Stimulated activated CD4-positive, alpha-beta T cell treated with anti-CD3 and anti-CD28 coated beads, Interleukin-15, amount 100 ng/mL, for 1 hour (primary cell): ENCODE results near the gene C11orf54.
"Not testable (repeated sequence)": the region's sequence is repeated elsewhere in the genome, so short reads cannot be mapped to it uniquely, and the experiment has no call there.

ENCODE experiments used
- DNase-seq, 2 donors: peaks; one replicate each; pipeline ENCODE4 v3.0.0-alpha.2; 2020; ENCODE audit warnings: low read depth in 1 of 2, low spot score in 1 of 2

The C11orf54 gene

DNA sequence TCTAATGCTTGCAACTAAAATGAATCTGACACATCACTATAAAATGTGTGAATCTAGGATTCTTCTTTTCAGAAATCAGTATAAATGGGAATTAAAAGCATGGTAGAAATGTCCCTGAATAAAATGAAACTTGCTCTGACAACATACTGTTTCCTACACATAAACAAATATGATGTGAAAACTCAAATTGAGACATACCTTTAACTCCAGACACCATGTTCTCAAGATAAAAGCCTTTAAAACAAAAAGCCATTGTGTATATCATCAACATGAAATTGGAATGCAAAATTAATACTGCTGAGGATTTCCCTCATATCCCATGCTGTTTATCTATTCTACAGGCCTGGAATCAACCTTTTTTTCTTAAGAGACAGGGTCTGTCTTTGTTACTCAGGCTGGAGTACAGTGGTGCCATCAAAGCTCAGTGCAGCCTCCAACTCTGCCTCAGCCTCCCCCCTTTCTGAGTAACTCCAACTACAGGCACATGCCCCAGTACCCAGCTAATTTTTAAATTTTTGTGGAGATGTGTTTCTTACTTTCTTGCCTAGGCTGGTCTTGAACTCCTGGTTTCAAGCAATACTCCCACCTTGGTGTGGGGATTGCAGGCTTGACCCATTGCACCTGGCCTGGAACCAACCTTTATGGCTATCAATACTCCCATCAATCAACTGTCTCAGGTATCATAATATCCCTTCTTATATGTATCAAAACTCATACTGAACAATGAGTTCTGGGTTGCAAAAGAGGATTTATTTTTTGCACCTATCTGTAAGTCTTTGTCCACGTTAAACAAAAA, 6.8 kb upstream of the C11orf54 start:
- DNase-seq: no peak

DNA sequence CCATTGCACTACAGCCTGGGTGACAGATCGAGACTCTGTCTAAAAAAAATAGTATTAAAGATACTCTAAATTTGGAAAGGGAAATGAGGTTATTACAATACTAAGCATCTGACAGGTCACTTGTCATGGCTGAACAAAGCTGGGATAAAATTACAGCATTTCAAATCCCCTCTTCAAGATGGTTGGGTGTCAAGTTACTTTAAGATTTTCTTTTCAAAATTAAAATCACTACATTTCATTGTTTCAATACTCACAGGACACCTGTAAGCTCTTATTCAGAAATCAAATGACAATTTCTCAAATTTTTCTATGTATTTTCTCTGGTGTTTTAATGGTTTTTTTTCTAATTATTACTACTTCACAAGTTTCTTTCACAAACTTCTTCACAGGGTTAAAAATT, 5.8 kb upstream of the C11orf54 start:
- no peak for DNase-seq

- DNase-seq: no peak
Measured at GRCh38 chr11:93736129-93736528, 5.3 kb upstream of the C11orf54 start.

DNA sequence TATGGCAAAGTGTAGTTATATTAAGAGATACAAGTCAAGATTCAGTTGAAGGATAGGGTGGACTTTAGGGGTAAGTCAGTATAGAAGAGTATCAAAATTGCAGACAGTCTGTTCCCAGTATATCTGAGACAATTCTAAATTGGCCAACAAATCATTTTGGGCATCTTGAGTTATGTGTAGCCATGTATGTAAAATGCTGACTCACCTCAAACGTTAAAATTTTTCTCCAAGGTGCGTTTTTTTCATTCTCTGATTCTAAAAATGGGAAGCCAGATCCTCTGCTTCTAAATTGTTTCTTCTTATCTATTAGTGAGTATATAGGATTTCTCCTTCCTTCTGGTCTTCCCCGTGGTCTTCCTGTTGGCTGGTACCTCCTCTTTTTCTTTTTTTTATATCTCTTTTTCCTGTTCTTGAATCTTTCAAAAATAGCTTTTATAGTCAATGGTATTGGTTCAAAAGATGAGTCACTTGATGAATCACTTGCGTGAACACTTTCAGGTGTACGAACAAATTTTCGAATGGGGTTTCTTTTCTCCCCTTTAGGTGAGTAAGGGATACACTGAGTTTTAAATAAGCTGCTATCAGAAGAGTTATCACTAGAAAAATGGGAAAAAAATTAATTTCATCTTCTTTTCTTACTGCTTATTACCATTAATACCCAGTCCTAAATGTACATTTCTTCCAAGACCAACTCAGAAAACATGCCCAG, 3.4 kb upstream of the C11orf54 start:
- DNase-seq: no peak

- DNase-seq: no peak
Measured at GRCh38 chr11:93738647-93739081, 2.8 kb upstream of the C11orf54 start.

- DNase-seq: peak in 1 of 2 donors; percentile 15
Measured at GRCh38 chr11:93740031-93740729, 1.3 kb upstream of the C11orf54 start.

GRCh38 chr11:93740730-93741093, 760 bp upstream of the C11orf54 start:
- peak in 1 of 2 donors; percentile 50 for DNase-seq

GRCh38 chr11:93741882-93742226, 382 bp downstream of the C11orf54 start:
- DNase-seq: no peak

GRCh38 chr11:93743291-93743690, 1.8 kb downstream of the C11orf54 start:
- no peak for DNase-seq

GRCh38 chr11:93744669-93745004, 3.2 kb downstream of the C11orf54 start:
- no peak for DNase-seq

- not testable (repeated sequence) for DNase-seq
Measured at GRCh38 chr11:93745005-93745755, 3.7 kb downstream of the C11orf54 start.

DNA sequence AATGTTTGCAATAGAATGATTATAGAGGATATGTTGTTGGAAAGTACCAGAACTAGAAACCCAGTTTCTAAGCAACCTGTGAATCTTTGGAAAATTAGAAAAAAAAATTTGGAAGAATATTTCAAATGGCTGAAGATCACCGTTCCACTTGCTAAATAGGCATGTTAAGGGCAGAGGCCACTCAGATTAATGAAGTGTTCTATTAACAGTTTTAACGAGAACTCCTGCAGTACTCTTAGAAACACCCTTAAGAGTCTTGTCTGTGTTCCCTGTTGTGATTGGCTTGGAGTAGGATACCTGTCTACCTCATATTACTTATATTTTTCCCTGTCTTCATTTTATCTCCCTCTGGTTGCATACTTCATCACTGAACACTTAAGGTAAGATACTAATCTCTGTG, 4.6 kb downstream of the C11orf54 start:
- no peak for DNase-seq

GRCh38 chr11:93747122-93747521, 5.7 kb downstream of the C11orf54 start:
- no peak for DNase-seq

DNA sequence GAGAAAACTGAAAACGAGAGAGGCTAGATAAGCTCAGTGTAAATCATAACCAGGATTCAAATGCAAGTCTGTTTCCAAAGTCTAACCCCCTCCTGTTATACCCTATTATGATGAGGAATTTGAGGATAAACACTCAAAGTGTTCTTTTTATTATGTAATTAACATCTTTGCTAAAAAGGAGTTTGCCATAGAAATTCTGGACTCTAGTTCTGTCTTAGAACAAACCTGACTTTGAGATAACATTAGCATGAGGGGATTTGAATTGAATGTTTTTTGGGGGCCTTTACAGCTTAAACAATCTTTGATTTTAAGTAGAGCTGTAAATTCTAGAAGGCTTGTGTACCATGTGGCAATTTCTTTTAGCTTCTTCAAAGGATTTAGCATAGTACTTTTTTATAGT, 9.5 kb downstream of the C11orf54 start:
- no peak for DNase-seq

DNA sequence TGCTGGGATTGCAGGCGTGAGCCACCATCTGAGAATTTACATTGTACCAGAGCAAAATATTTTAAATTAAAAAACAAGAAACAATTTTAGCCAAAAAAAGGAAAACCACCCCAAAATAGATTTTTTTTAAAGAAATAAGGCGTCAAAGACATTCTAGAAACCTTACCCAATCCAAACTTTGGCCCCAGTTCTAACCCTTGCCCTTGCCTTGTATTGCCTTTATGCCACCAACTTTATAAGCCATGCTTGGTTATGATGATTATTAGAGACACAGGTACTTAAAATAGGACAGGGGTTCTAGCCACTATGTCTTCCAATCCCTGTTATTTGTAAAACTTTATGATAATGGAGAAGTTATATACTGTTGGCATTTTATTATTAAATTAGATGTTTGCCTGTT, 11.8 kb downstream of the C11orf54 start:
- no peak for DNase-seq

DNA sequence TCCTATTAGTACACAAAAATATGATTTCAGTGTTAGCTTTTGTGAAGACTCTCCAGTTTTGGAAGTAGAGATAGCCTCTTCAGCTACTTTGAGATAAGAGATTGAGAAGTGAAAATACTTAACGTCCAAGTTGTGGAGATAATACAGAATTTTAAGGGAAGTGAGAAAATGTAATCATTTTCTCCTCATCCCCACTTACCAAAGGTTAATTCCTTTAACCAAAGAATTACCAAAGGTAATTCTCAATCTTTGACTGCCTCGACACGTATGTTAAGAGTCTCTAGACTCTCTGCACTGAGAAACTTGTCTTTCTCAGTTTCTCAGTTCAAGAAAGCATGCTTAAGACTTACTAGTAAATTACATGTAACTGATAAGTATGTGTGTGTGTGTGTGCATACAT, 15.3 kb downstream of the C11orf54 start:
- DNase-seq: no peak

- no peak for DNase-seq
Measured at GRCh38 chr11:93757301-93757700, 15.8 kb downstream of the C11orf54 start.

DNA sequence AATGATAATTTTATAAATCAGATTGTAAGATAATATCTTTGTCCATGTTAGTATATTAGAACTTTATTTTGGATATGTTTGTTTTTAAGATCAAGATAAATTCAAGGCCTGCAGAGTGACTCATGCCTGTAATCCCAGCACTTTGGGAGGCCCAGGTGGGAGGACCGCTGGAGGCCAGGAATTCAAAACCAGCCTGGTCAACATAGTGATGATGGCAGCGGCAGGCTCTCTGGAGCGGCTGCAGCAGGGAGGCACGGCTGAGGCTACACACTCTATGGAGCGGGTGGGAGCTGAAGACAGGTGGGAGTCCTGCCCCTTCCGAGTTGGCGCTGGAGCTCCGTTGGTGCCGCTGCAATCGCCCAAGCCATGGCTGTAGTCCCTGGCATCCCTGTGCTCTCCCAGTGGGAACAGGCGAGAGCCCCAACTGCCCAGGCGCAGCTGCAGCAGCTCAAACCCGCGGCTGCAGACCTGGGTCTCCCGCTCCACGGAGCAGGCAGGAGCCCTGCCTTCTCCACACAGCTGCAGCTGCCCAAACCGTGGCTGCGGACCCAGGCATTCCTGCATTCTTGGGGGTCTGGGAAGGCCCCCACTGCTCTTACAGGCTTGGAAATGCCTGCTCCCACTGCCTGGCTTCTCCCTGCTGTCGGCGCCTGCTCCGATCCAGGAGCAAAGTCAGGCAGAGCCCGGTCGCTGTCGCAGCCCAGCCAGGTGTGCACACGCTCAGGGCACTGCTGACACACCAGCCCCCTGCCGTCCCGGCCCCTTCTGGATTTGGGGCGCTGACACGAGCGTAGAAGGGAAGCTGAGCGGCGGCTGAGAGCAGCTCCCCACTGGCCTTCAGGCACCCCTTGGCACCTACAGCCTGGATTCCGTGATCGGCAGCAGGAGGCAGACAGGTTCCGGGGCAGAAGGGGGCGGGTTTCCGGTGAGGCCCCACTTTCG, 16.7 kb downstream of the C11orf54 start:
- no peak for DNase-seq

GRCh38 chr11:93759123-93759522, 17.7 kb downstream of the C11orf54 start:
- DNase-seq: not testable (repeated sequence)

DNA sequence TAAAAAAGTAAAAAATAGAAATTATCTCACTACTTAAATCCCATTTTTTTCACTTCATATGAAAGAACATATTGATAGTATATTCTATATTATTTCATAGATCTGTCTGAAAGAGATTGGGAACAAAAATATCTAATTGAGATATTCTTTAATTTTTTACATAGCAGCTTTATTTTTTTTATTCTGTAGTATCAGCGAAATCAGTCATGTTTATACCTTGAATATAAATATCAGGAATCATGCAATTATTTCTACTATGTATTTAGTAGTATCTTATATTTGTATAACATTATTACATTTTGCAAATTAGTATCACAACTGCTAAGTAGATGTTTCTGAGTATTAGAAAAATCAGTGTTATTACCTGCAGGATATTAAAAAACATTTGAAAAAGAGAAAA, 20.4 kb downstream of the C11orf54 start:
- no peak for DNase-seq
